H9 (cell line): ENCODE data around the gene MRPS27. TPM values are rescaled to one million over a fixed set of nuclear protein-coding genes. Genes with fewer than 3 reads are reported as not detected.
A peak's percentile ranks its signal among the peaks of the same experiment; 100 is the strongest.

ENCODE experiments used
- DNase-seq: peaks from one replicate; pipeline ENCODE4 v3.0.0-alpha.2; 2017
- H2AFZ ChIP-seq: one replicate; pipeline ENCODE4 v1.6.1; 2013; ENCODE audit warnings: mild to moderate bottlenecking, low read length, control low read depth, moderate library complexity
- H2AK5ac ChIP-seq: 2 replicates; pipeline ENCODE4 v1.6.1; 2013; ENCODE audit warnings: low read length, control low read depth, mixed read lengths; ENCODE audit not compliant: insufficient read length
- H2BK120ac ChIP-seq: one replicate; pipeline ENCODE4 v1.6.1; 2013; ENCODE audit warnings: low read depth, mild to moderate bottlenecking, low read length, control low read depth, inconsistent platforms; ENCODE audit not compliant: poor library complexity, severe bottlenecking
- H2BK12ac ChIP-seq: 2 replicates; pipeline ENCODE4 v1.6.1; 2013; ENCODE audit warnings: low read length, control low read depth, mixed read lengths, low read depth; ENCODE audit not compliant: insufficient read length
- H2BK15ac ChIP-seq: 2 replicates; pipeline ENCODE4 v1.6.1; 2013; ENCODE audit warnings: low read depth, low read length, control low read depth
- H2BK20ac ChIP-seq: one replicate; pipeline ENCODE4 v1.6.1; 2013; ENCODE audit warnings: low read depth, mild to moderate bottlenecking, low read length, control low read depth, inconsistent platforms; ENCODE audit not compliant: poor library complexity, severe bottlenecking
- H2BK5ac ChIP-seq: 2 replicates; pipeline ENCODE4 v1.6.1; 2013; ENCODE audit warnings: low read length, control low read depth, mixed read lengths; ENCODE audit not compliant: insufficient read length
- H3K14ac ChIP-seq: 2 replicates; pipeline ENCODE4 v1.6.1; 2013; ENCODE audit warnings: low read length, control low read depth; ENCODE audit not compliant: insufficient read depth
- H3K18ac ChIP-seq: 2 replicates; pipeline ENCODE4 v1.6.1; 2013; ENCODE audit warnings: low read depth, mild to moderate bottlenecking, mixed read lengths, low read length, control low read depth; ENCODE audit not compliant: insufficient read length
- H3K23ac ChIP-seq: 2 replicates; pipeline ENCODE4 v1.6.1; 2013; ENCODE audit warnings: low read length, control low read depth, mixed read lengths, low read depth; ENCODE audit not compliant: insufficient read length
- H3K23me2 ChIP-seq: 2 replicates; pipeline ENCODE4 v1.6.1; 2013; ENCODE audit warnings: low read depth, mild to moderate bottlenecking, mixed read lengths, low read length, control low read depth; ENCODE audit not compliant: insufficient read length, poor library complexity, severe bottlenecking
- H3K27ac ChIP-seq: 2 replicates; pipeline ENCODE4 v1.5.1; 2013; ENCODE audit warnings: low read length, control low read depth, mixed read lengths, low read depth; ENCODE audit not compliant: insufficient read length
- H3K27me3 ChIP-seq: 2 replicates; pipeline ENCODE4 v1.6.1; 2013; ENCODE audit warnings: low read length, control low read depth, inconsistent platforms; ENCODE audit not compliant: insufficient read depth
- H3K4ac ChIP-seq: 2 replicates; pipeline ENCODE4 v1.6.1; 2013; ENCODE audit warnings: low read depth, mild to moderate bottlenecking, control low read depth, inconsistent platforms, low read length, moderate library complexity
- H3K4me1 ChIP-seq: 2 replicates; pipeline ENCODE4 v1.6.1; 2013; ENCODE audit warnings: low read length, control low read depth, inconsistent platforms; ENCODE audit not compliant: insufficient read depth
- H3K4me2 ChIP-seq: 2 replicates; pipeline ENCODE4 v1.6.1; 2013; ENCODE audit warnings: low read length, control low read depth, mixed read lengths; ENCODE audit not compliant: insufficient read length, insufficient read depth
- H3K56ac ChIP-seq: 2 replicates; pipeline ENCODE4 v1.6.1; 2013; ENCODE audit warnings: low read depth, mild to moderate bottlenecking, mixed read lengths, low read length, control low read depth; ENCODE audit not compliant: insufficient read length
- H3K79me1 ChIP-seq: 2 replicates; pipeline ENCODE4 v1.6.1; 2013; ENCODE audit warnings: low read depth, mild to moderate bottlenecking, moderate library complexity, low read length, control low read depth, inconsistent platforms; ENCODE audit not compliant: insufficient read depth, poor library complexity, severe bottlenecking
- H3K79me2 ChIP-seq: 2 replicates; pipeline ENCODE4 v1.6.1; 2013; ENCODE audit warnings: low read length, control low read depth, inconsistent platforms; ENCODE audit not compliant: insufficient read depth
- H3K9ac ChIP-seq: 2 replicates; pipeline ENCODE4 v1.6.1; 2013; ENCODE audit warnings: low read length, control low read depth, mixed read lengths; ENCODE audit not compliant: insufficient read length; ENCODE audit errors: extremely low read depth
- H3K9me3 ChIP-seq: one replicate; pipeline ENCODE4 v1.6.1; 2013; ENCODE audit warnings: low read depth, low read length, inconsistent platforms; ENCODE audit not compliant: control insufficient read depth
- H3T11ph ChIP-seq: one replicate; pipeline ENCODE4 v1.6.1; 2013; ENCODE audit warnings: mild to moderate bottlenecking, low read length, control low read depth, inconsistent platforms
- H4K20me1 ChIP-seq: one replicate; pipeline ENCODE4 v1.6.1; 2013; ENCODE audit not compliant: control insufficient read depth, insufficient read length, insufficient read depth
- H4K5ac ChIP-seq: 2 replicates; pipeline ENCODE4 v1.6.1; 2013; ENCODE audit warnings: low read depth, mild to moderate bottlenecking, mixed read lengths, low read length, control low read depth; ENCODE audit not compliant: insufficient read length
- H4K8ac ChIP-seq: replicated peaks from 2 replicates; pipeline ENCODE4 v1.6.1; 2013; ENCODE audit warnings: low read length, control low read depth, mixed read lengths, low read depth; ENCODE audit not compliant: insufficient read length
- H4K91ac ChIP-seq: 2 replicates; pipeline ENCODE4 v1.6.1; 2013; ENCODE audit warnings: low read depth, mild to moderate bottlenecking, moderate library complexity, mixed read lengths, low read length, control low read depth; ENCODE audit not compliant: insufficient read length
- H3K27ac Mint-ChIP-seq, 3 experiments: 2 replicates in 2 of 3; 3 replicates in 1 of 3; pipeline ENCODE4 v1.8.0; 2020 to 2021; ENCODE audit warnings: mixed read lengths in 3 of 3, mild to moderate bottlenecking in 1 of 3, moderate library complexity in 1 of 3
- H3K27me3 Mint-ChIP-seq: 2 replicates; pipeline ENCODE4 v1.8.0; 2021; ENCODE audit warnings: low read depth, mild to moderate bottlenecking, moderate library complexity, mixed read lengths
- H3K36me3 Mint-ChIP-seq, 3 experiments: 2 replicates in 2 of 3; 3 replicates in 1 of 3; pipeline ENCODE4 v1.8.0; 2020 to 2021; ENCODE audit warnings: low read depth in 3 of 3, mixed read lengths in 3 of 3; ENCODE audit not compliant: insufficient read depth in 1 of 3
- H3K4me1 Mint-ChIP-seq, 2 experiments: 2 replicates each; pipeline ENCODE4 v1.8.0; 2020; ENCODE audit warnings: mixed read lengths in 2 of 2
- H3K4me3 Mint-ChIP-seq, 2 experiments: 2 replicates in 1 of 2; 3 replicates in 1 of 2; pipeline ENCODE4 v1.8.0; 2020 to 2021; ENCODE audit warnings: mild to moderate bottlenecking in 2 of 2, mixed read lengths in 2 of 2, moderate library complexity in 1 of 2
- H3K9me3 Mint-ChIP-seq, 2 experiments: 2 replicates in 1 of 2; 3 replicates in 1 of 2; pipeline ENCODE4 v1.8.0; 2020; ENCODE audit warnings: mild to moderate bottlenecking in 2 of 2, mixed read lengths in 2 of 2, moderate library complexity in 1 of 2
- CTCF ChIP-seq: fragments of 200-600 bp; sonication (generic); conservative IDR thresholded peaks from 3 replicates; pipeline ENCODE4 v1.8.0; 2021; ENCODE audit warnings: antibody characterized with exemption, mild to moderate bottlenecking
- WGBS: extraction: QIAGEN DNeasy Blood & Tissue Kit; methylation state at CpG from one replicate; pipeline ENCODE4 v1.1.7; 2013; ENCODE audit warnings: missing lambda C conversion rate, low lambda C conversion rate, mixed read lengths; ENCODE audit not compliant: insufficient read length; ENCODE audit errors: extremely low coverage; 5-methylcytosine and 5-hydroxymethylcytosine counted together
- total RNA-seq: library from RNA; stranded (reverse); gene quantifications from 2 replicates; pipeline ENCODE4 v1.2.1, GENCODE V29; 2021

MRPS27 gene
- total RNA-seq, 1 experiment from 2014 or later = 83.3 TPM

- peak overlapping the region in 1 of 3 experiments; percentile 32; a peak in 1 of 7 replicates for H3K27ac Mint-ChIP-seq
- H3K14ac ChIP-seq = no peak overlapping the region
- H3K4me1 Mint-ChIP-seq = peaks cover 24 to 27% of the 10 kb centered on the region in 2 experiments
- H3K23ac ChIP-seq = no peak overlapping the region
- no peak overlapping the region for H3K4me2 ChIP-seq
- H3K56ac ChIP-seq = no peak overlapping the region
- no peaks in the 10 kb centered on the region for H3K27me3 ChIP-seq
- no CpG with 5 or more reads among the region's 2 CpGs for WGBS
- TF ChIP-seq CTCF = no peak
- no peak overlapping the region for H2BK12ac ChIP-seq
- no peaks in the 10 kb centered on the region for H3K9me3 Mint-ChIP-seq
- no peak overlapping the region for H4K91ac ChIP-seq
- H2BK120ac ChIP-seq = no peak overlapping the region
- no peak for DNase-seq
- H3K4me1 ChIP-seq = 0 out of 2 replicates have a peak, but pooled peaks cover 3% of the 10 kb centered on the region
- no peak overlapping the region for H2AK5ac ChIP-seq
- peaks cover 6% of the 10 kb centered on the region for H3K79me1 ChIP-seq
- no peak overlapping the region for H3K4ac ChIP-seq
- H3K9ac ChIP-seq = no peak overlapping the region
- H2AFZ ChIP-seq = no peak overlapping the region
- H3T11ph ChIP-seq = no peak overlapping the region
- no peak overlapping the region for H2BK20ac ChIP-seq
- H3K4me3 Mint-ChIP-seq = no peak overlapping the region
- H2BK15ac ChIP-seq = no peak overlapping the region
- H4K5ac ChIP-seq = no peak overlapping the region
- H3K27me3 Mint-ChIP-seq = no peaks in the 10 kb centered on the region
- H3K18ac ChIP-seq = no peak overlapping the region
- no peak overlapping the region for H4K8ac ChIP-seq
- no peak overlapping the region for H2BK5ac ChIP-seq
- no peaks in the 10 kb centered on the region for H3K9me3 ChIP-seq
- H3K36me3 Mint-ChIP-seq = peaks cover 8 to 36% (median 25%) of the 10 kb centered on the region in 3 experiments; a peak in 5 of 7 replicates
- H3K23me2 ChIP-seq = no peaks in the 10 kb centered on the region
- H4K20me1 ChIP-seq = no peaks in the 10 kb centered on the region
- no peak overlapping the region for H3K27ac ChIP-seq
- peaks cover 6% of the 10 kb centered on the region for H3K79me2 ChIP-seq
Observed at GRCh38 chr5:72296256-72296655, 23.8 kb downstream of the MRPS27 start.
